Lower lobe of right lung (tissue), 2 donors: ENCODE measurements around the gene AK8. TPM values are rescaled to one million over a fixed set of nuclear protein-coding genes. Genes with fewer than 3 reads are reported as not detected.

ENCODE experiments used
- ATAC-seq, 2 donors: fragments of 200-7000 bp; cut with Tn5 transposase; one replicate each; pipeline ENCODE4 v1.9.1; 2020 to 2022; ENCODE audit warnings: mild to moderate bottlenecking in 2 of 2, moderate library complexity in 2 of 2
- DNase-seq: peaks from one replicate; pipeline ENCODE4 v3.0.0-alpha.2; 2020
- H3K27ac ChIP-seq: fragments of 200-600 bp; one replicate; pipeline ENCODE4 v1.8.0; 2022
- H3K27me3 ChIP-seq: fragments of 200-600 bp; one replicate; pipeline ENCODE4 v1.8.0; 2022; ENCODE audit warnings: low read depth
- H3K36me3 ChIP-seq: fragments of 200-600 bp; one replicate; pipeline ENCODE4 v1.8.0; 2022; ENCODE audit warnings: mild to moderate bottlenecking
- H3K4me1 ChIP-seq: fragments of 200-600 bp; one replicate; pipeline ENCODE4 v1.8.0; 2022
- H3K4me3 ChIP-seq: fragments of 200-600 bp; one replicate; pipeline ENCODE4 v1.8.0; 2022; ENCODE audit warnings: mild to moderate bottlenecking
- H3K9me3 ChIP-seq: fragments of 200-600 bp; one replicate; pipeline ENCODE4 v1.8.0; 2022
- CTCF ChIP-seq: fragments of 200-600 bp; IDR thresholded peaks from one replicate; pipeline ENCODE4 v1.8.0; 2022; ENCODE audit warnings: antibody characterized with exemption, mild to moderate bottlenecking
- intact Hi-C: fragments of 100-400 bp; cut with DNase I; formaldehyde crosslinking; loops from one replicate; pipeline ENCODE4 v1.11.0; 2022
- total RNA-seq: library from RNA; stranded (reverse); fragmentation: NEBNext Ultra II Directional; extraction: Animal tissue kit (Norgen Biotek cat#: 25700); gene quantifications from one replicate; pipeline ENCODE4 v1.2.1, GENCODE V29; 2021
- donor health status: DM: no; HTN: yes; CAD: no; lungs with severe emphysema.

The AK8 gene
- total RNA-seq, 1 donor from 2014 or later: 6.1 TPM

GRCh38 chr9:132813115-132813771 lies 64.8 kb downstream of the AK8 start:
- peaks cover 3% of the 10 kb centered on the region for H3K27me3 ChIP-seq
- H3K36me3 ChIP-seq: no peaks in the 10 kb centered on the region
- H3K4me1 ChIP-seq: no peaks in the 10 kb centered on the region
- no peaks in the 10 kb centered on the region for H3K9me3 ChIP-seq
- no peak for DNase-seq
- no peak overlapping the region for H3K4me3 ChIP-seq
- no peak overlapping the region for H3K27ac ChIP-seq
- intact Hi-C loops: no loop called here
- TF ChIP-seq CTCF: no peak
- ATAC-seq: no peak

- no peak for ATAC-seq
- Histone ChIP-seq H3K4me1 (no peaks in the 10 kb centered on the region), H3K4me3 (no peak overlapping the region), H3K27ac (no peak overlapping the region), H3K27me3 (peaks cover 3% of the 10 kb centered on the region), H3K9me3 (no peaks in the 10 kb centered on the region), H3K36me3 (no peaks in the 10 kb centered on the region)
- DNase-seq: no peak
- no peak for TF ChIP-seq CTCF
- intact Hi-C loops: no loop called here
Observed at GRCh38 chr9:132811985-132812384, 66.1 kb downstream of the AK8 start.

GRCh38 chr9:132810314-132810713 lies 67.8 kb downstream of the AK8 start:
- intact Hi-C loops: no loop called here
- Histone ChIP-seq H3K4me1 (no peaks in the 10 kb centered on the region), H3K4me3 (no peak overlapping the region), H3K27me3 (peaks cover 3% of the 10 kb centered on the region), H3K27ac (no peak overlapping the region), H3K9me3 (no peaks in the 10 kb centered on the region), H3K36me3 (no peaks in the 10 kb centered on the region)
- DNase-seq (no peak), ATAC-seq (no peak)
- TF ChIP-seq CTCF: no peak

GRCh38 chr9:132809677-132810271 lies 68.3 kb downstream of the AK8 start:
- Histone ChIP-seq H3K27ac (no peak overlapping the region), H3K9me3 (no peaks in the 10 kb centered on the region), H3K36me3 (no peaks in the 10 kb centered on the region), H3K4me3 (no peak overlapping the region), H3K4me1 (no peaks in the 10 kb centered on the region), H3K27me3 (peaks cover under 1% of the 10 kb centered on the region)
- intact Hi-C loops: loop anchor here (10.0 kb wide), 1 partner anchor 305 kb away; no protein-coding TSS in a partner anchor
- no peak for ATAC-seq
- no peak for DNase-seq
- TF ChIP-seq CTCF: no peak

GRCh38 chr9:132808645-132809044 lies 69.4 kb downstream of the AK8 start:
- ATAC-seq (no peak), DNase-seq (no peak)
- H3K36me3 ChIP-seq: no peaks in the 10 kb centered on the region
- no peak overlapping the region for H3K4me3 ChIP-seq
- H3K27ac ChIP-seq: no peak overlapping the region
- no peaks in the 10 kb centered on the region for H3K27me3 ChIP-seq
- intact Hi-C loops: loop anchor here (10.0 kb wide), 1 partner anchor 304 kb away; no protein-coding TSS in a partner anchor
- H3K9me3 ChIP-seq: no peaks in the 10 kb centered on the region
- no peak for TF ChIP-seq CTCF
- no peaks in the 10 kb centered on the region for H3K4me1 ChIP-seq
